HCT116 (cell line): ENCODE data around the gene ACTR6.

Source experiments
- YY1 ChIP-seq: IDR thresholded peaks from 2 replicates; pipeline ENCODE4 v1.6.1; 2011; ENCODE audit warnings: low read length, low read depth, moderate library complexity, mild to moderate bottlenecking; ENCODE audit not compliant: insufficient replicate concordance; ENCODE audit errors: extremely low read depth
- ZFX ChIP-seq: fragments of 450-650 bp; IDR thresholded peaks from 2 replicates; pipeline ENCODE4 v1.6.1; 2017
- TF ChIP-seq, protein P1 (sequence below): IDR thresholded peaks from 2 replicates; pipeline ENCODE4 v1.6.1; 2012

DNA sequence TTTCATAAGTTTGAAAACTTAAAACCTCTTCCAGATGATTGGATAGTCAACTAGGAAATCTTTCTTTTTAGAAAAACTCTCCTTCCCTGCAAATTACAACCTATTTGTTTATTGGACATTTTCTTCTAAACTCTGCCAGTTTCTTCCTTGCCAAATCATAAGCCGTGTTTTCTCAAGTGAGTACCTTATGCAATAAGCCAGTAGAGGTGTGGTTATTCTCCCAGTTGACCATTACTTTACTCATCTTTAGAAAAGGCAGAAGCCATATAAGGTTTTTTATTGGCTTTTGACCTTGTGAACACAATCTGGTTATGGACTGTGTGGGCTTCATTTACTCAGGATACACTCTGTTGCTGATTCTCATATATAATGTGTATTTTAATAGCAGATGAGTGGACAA is 14.6 kb downstream of the ACTR6 start:
- TF ChIP-seq, protein P1, sequence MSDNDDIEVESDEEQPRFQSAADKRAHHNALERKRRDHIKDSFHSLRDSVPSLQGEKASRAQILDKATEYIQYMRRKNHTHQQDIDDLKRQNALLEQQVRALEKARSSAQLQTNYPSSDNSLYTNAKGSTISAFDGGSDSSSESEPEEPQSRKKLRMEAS: no peak
- TF ChIP-seq YY1 (no peak), ZFX (no peak)
